Tibial artery (tissue), 4 donors: ENCODE results near the gene ASCC1.

Source experiments
- DNase-seq, 2 donors: peaks; one replicate each; pipeline ENCODE4 v3.0.0-alpha.2; 2019
- H3K27ac ChIP-seq, 2 donors: fragments of 200-600 bp; sonication (generic) in 1 of 2; 1 replicate in 1 of 2; 2 replicates in 1 of 2; pipeline ENCODE4 v1.5.1; 2018 to 2019; ENCODE audit warnings: mild to moderate bottlenecking in 1 of 2
- H3K27me3 ChIP-seq, 2 donors: fragments of 200-600 bp; sonication (generic) in 1 of 2; one replicate each; pipeline versions ENCODE4 v1.5.1 to v1.6.0; 2016 to 2019
- H3K36me3 ChIP-seq, 3 donors: fragments of 200-600 bp; sonication (generic) in 2 of 3; one replicate each; pipeline ENCODE4 v1.5.1; 2016 to 2019; ENCODE audit warnings: mild to moderate bottlenecking in 2 of 3
- H3K4me1 ChIP-seq, 4 donors: fragments of 200-600 bp; sonication (generic) in 2 of 4; 1 replicate in 3 of 4; 2 replicates in 1 of 4; pipeline ENCODE4 v1.5.1; 2016 to 2019
- H3K4me3 ChIP-seq, 2 donors: fragments of 200-600 bp; sonication (generic) in 1 of 2; 1 replicate in 1 of 2; 2 replicates in 1 of 2; pipeline ENCODE4 v1.5.1; 2018 to 2019; ENCODE audit warnings: mild to moderate bottlenecking in 2 of 2
- H3K9me3 ChIP-seq, 3 donors: fragments of 200-600 bp; sonication (generic) in 1 of 3; one replicate each; pipeline ENCODE4 v1.5.1; 2016 to 2019
- intact Hi-C: fragments of 100-400 bp; cut with DNase I; formaldehyde crosslinking; loops from one replicate; pipeline ENCODE4 v1.15.0; 2023; ENCODE audit warnings: low total_unique reads
- TF ChIP-seq, protein P1 (sequence below), 2 experiments: fragments of 200-600 bp in 1 of 2; fragments of 450-650 bp in 1 of 2; IDR thresholded peaks; one replicate each; pipeline ENCODE4 v1.5.1; 2017 to 2019; ENCODE audit warnings: antibody characterized with exemption in 2 of 2, mild to moderate bottlenecking in 1 of 2, moderate library complexity in 1 of 2

The ASCC1 gene

DNA sequence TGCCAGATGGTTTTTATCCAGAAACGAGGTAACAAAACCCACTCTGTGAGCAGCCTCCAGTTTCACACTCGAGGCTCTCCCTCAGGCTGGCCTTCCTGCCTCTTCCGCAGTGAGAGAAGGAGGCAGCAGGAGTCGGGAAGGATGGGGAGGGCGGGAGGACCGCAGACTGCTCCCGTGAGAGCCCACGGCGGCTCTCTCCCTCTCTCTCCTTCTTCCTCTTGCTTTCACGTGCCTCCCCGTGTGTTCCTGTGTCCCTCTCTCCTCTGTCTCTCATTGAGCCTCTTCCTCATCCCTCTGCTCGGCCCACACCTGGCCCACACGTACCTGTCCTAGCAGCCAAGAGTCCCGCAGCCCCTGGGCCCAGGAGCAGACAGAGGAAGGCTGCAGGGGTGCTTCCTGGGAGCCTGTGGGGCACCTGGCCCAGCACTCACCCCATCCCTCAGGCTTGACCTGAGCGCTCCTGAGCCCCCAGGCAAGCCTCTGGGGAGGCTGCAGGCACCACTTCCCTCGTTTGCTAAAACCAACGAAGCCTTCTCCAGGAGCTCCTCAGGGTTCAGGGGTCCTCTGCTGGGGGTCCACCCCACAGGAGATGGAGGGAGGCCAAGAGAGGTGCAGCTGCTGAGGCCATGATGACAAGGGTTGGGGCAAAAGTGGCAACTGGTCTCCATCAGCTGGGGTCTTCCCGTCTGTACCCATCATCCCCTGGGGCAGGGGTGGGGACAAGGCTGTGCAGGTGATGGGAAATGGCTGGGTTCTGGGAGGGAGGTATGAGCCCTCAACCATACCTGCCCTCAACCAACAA, 141.3 kb downstream of the ASCC1 start:
- intact Hi-C loops = no loop called here
- Histone ChIP-seq H3K36me3 (peaks cover 0 to 4% (median 0%) of the 10 kb centered on the region in 3 donors), H3K27me3 (peaks cover 0 to 3% of the 10 kb centered on the region in 2 donors), H3K4me1 (no peaks in the 10 kb centered on the region), H3K27ac (no peak overlapping the region), H3K9me3 (peaks cover 0 to 7% (median 0%) of the 10 kb centered on the region in 3 donors), H3K4me3 (no peak overlapping the region)
- no peak for DNase-seq
- TF ChIP-seq, protein P1, sequence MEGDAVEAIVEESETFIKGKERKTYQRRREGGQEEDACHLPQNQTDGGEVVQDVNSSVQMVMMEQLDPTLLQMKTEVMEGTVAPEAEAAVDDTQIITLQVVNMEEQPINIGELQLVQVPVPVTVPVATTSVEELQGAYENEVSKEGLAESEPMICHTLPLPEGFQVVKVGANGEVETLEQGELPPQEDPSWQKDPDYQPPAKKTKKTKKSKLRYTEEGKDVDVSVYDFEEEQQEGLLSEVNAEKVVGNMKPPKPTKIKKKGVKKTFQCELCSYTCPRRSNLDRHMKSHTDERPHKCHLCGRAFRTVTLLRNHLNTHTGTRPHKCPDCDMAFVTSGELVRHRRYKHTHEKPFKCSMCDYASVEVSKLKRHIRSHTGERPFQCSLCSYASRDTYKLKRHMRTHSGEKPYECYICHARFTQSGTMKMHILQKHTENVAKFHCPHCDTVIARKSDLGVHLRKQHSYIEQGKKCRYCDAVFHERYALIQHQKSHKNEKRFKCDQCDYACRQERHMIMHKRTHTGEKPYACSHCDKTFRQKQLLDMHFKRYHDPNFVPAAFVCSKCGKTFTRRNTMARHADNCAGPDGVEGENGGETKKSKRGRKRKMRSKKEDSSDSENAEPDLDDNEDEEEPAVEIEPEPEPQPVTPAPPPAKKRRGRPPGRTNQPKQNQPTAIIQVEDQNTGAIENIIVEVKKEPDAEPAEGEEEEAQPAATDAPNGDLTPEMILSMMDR (IDR thresholded peaks at IDR 0.05) = no peak

DNA sequence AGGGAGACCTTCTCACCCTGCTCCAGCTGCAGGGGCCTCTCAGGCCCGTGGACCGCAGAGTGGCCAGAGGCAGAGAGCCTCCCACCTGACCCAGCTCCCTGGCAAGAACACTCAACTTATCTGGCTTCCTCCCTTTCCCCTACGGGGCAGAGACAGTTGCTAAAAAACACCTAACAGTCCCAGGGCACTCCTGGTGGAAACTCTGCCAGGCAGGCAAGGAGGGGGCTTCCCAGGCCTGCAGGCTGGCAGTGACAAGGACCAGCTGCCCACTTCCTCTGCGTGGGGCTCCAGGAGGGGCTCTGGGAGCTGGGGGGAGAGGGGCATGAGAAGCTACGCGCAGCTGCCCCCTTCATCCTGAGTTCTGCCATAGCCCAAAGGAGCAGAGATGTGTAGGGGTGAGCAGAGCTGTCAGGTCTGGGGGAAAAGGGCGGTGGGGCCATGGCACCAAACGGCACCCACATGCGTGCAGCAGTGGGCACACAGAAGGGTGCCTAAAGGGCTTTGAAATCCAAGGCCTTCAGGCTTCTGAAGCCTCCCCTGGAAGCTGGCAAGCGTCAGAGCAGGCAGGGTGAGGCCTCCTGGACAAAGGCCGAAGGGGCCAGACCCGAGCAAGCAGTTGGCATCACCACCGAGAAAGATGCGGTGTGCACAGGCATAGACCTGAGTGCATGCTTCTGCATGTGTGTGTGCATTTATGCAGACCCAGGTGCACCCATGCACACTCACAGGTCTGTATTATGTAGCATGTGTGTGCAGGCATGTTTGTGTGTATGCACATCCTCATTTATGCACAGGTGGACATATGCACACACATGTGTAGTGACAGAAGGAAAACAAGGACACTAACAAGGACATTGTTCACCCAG, 142.1 kb downstream of the ASCC1 start:
- Histone ChIP-seq H3K36me3 (peaks cover 0 to 4% (median 0%) of the 10 kb centered on the region in 3 donors), H3K9me3 (peaks cover 0 to 7% (median 0%) of the 10 kb centered on the region in 3 donors), H3K27me3 (peaks cover 0 to 3% of the 10 kb centered on the region in 2 donors), H3K27ac (no peak overlapping the region), H3K4me1 (no peaks in the 10 kb centered on the region), H3K4me3 (no peak overlapping the region)
- intact Hi-C loops = no loop called here
- TF ChIP-seq, protein P1 (IDR thresholded peaks at IDR 0.05) = no peak
- DNase-seq = no peak

DNA sequence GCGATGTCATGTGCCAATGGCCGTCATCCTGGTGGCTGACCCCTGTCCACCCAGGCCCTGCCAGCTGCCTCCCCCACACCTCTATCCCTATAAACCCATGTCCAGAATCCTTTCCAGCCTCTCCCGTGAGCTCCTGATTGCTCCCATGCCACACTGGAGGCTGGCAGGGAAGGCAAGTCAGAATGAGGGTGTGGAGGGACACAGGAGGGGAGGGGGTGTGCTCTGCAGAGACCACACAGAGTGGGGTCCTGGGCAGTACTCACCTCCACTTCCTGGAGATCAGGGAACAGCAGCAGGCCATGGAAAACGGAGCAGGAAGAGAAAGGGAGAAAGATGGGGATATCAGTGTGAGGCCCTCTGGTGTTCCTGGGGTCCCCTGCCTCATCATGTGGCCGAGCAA, 143.4 kb downstream of the ASCC1 start:
- TF ChIP-seq, protein P1 (IDR thresholded peaks at IDR 0.05) = no peak
- H3K36me3 ChIP-seq = peaks cover 0 to 4% (median 0%) of the 10 kb centered on the region in 3 donors
- no peak overlapping the region for H3K27ac ChIP-seq
- H3K4me1 ChIP-seq = no peaks in the 10 kb centered on the region
- H3K27me3 ChIP-seq = peaks cover 0 to 3% of the 10 kb centered on the region in 2 donors
- H3K9me3 ChIP-seq = peaks cover 0 to 7% (median 0%) of the 10 kb centered on the region in 3 donors
- intact Hi-C loops = no loop called here
- DNase-seq = no peak
- H3K4me3 ChIP-seq = no peak overlapping the region

DNA sequence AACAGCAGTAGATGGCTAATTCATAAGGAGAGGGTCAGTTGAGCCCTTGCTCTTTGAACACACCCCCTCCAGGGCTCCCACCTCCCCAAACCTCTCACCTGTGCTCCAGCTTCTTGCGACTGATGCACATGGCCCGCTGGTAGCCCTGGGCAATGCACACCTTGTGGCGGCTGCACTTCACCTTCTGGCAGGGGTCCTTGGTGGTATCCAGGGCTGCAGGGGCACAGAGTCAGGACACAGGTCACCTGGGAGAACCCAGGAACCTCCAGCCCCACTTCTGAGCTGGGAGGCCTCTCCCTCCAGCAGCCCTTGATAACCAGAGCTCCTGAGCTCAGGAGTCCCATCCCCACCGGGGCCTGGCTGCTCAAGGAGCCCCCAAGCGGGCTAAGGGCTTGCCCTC, 144.0 kb downstream of the ASCC1 start:
- H3K4me1 ChIP-seq = no peaks in the 10 kb centered on the region
- peaks cover 0 to 4% (median 0%) of the 10 kb centered on the region in 3 donors for H3K36me3 ChIP-seq
- TF ChIP-seq, protein P1 (IDR thresholded peaks at IDR 0.05) = no peak
- no peak overlapping the region for H3K27ac ChIP-seq
- H3K27me3 ChIP-seq = peaks cover 0 to 3% of the 10 kb centered on the region in 2 donors
- no peak overlapping the region for H3K4me3 ChIP-seq
- DNase-seq = no peak
- peaks cover 0 to 7% (median 0%) of the 10 kb centered on the region in 3 donors for H3K9me3 ChIP-seq
- intact Hi-C loops = no loop called here

DNA sequence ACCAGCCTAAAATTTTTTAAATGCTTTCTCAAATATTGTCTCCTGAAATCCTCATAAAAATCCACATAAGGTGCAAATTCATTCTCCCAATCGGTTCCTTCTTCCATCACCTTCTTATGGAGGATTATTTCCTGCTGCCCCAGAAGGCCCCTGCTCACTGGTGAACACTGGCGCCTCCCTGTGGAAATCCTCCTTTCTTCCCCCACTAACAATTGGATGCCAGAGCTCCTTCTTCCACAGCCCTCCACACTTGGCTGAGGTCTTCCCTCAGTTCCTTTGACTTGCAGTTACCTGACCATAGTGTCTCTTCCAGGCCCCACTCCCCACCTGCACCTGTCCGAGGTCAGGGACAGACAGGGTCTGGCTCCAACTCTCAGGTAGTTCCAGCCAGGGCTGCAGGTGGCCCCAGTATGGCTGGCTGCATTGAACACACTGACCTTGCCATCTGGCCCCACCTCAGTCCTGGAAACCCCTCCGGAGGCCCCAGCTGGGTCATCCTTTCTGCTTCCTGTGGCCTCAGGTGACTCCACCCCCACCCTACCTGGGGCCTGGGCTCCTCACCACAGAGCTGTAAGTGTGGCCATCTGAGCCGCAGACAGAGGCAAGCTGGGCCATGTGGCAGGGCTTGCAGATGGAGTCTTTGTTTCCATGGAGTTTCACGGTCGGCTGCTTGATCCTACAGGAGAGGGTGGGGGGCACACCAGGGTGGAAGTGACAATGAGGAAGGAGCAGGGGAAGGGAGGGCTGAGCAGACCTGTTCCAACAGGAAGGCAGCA, 146.1 kb downstream of the ASCC1 start:
- Histone ChIP-seq H3K9me3 (peaks cover 0 to 7% (median 0%) of the 10 kb centered on the region in 3 donors), H3K4me1 (no peaks in the 10 kb centered on the region), H3K27me3 (no peaks in the 10 kb centered on the region), H3K27ac (no peak overlapping the region), H3K4me3 (no peak overlapping the region), H3K36me3 (peaks cover 0 to 4% (median 0%) of the 10 kb centered on the region in 3 donors)
- intact Hi-C loops = no loop called here
- no peak for DNase-seq
- TF ChIP-seq, protein P1 (IDR thresholded peaks at IDR 0.05) = no peak
